OCI-M2 (cell line): ENCODE measurements around the gene LCLAT1.
"Not testable (repeated sequence)": the region's sequence is repeated elsewhere in the genome, so short reads cannot be mapped to it uniquely, and the experiment has no call there.

Experiments used
- DNase-seq: peaks from one replicate; lab custom pipeline; 2025; ENCODE audit not compliant: unreplicated experiment; lab: John Stamatoyannopoulos, UW

The LCLAT1 gene

GRCh38 chr2:30584116-30584515 lies 137.1 kb downstream of the LCLAT1 start:
- DNase-seq = no peak

DNA sequence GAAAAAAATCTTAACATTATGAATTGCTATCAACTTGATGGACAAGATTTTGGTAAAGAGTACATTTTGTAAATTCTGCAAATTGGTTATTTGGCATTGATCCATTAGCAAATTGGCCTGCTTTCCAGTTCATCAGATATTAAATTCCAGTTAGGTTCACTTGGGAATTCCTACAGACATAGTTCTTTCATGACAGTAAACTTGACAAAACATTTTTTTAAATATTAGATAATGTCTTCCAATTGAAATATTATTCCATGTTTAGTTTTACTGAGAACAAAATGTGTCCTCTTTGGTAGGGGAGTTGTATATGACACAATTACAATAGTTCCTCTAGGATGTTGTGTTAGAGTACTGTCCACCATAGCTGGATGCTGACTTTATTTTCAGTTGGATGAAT lies 141.9 kb downstream of the LCLAT1 start:
- DNase-seq = no peak

- no peak for DNase-seq
These were observed 143.4 kb downstream of the LCLAT1 start for GRCh38 chr2:30590407-30590806.

DNA sequence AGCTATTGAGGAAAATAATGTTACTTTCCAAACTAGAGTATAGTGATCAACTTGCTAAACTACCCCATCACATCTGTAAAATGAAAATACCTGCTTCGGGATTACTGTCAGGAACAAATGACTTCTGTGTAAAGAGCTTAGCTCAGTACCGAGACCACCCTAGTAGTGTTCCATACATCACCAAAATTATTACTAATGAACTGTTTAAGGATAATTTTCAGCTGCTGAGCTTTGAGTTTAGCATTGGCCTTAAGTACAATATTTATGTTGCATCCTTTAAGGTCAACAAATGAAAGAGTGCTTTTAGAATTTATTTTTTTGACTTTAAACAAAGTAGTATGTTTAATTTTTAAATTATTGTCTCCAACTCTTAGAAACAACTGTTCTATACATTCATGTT lies 144.1 kb downstream of the LCLAT1 start:
- DNase-seq = no peak

DNA sequence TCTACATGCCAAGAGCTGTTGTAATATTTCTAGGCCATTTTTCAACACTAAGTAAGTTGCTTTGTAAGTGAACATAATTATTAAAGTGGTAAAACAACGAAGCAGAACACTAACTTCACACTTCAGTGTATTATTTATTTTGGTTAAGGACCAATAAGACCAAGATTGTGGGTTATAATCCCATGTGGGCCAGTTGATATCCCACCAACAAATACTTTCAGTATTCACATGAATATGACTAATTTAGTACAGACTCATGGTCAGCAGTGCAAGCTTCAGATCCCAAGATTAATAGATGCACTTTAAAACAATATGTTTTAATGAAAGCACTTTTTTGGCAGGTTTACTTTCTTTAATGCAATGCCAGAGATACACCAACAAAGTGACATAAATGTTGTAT lies 154.3 kb downstream of the LCLAT1 start:
- DNase-seq = no peak

GRCh38 chr2:30605197-30605596 lies 158.2 kb downstream of the LCLAT1 start:
- DNase-seq = no peak

DNA sequence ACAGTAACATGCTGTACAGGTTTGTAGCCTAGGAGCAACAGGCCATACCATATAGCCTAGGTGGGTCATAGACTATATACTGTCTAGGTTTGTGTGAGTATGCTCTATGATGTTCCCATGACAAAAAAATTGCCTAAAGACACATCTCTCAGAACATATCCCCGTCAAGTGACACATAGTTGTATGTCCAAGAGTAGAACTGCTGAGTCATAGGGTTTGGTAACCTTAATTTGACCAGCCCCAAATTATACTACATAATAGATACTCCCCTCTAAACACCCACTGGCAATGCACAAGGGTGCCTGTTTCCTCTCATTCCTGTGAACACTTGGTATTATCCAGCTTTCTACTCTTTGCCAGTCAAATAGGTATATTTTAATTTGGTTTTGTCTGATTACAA lies 161.6 kb downstream of the LCLAT1 start:
- no peak for DNase-seq

DNA sequence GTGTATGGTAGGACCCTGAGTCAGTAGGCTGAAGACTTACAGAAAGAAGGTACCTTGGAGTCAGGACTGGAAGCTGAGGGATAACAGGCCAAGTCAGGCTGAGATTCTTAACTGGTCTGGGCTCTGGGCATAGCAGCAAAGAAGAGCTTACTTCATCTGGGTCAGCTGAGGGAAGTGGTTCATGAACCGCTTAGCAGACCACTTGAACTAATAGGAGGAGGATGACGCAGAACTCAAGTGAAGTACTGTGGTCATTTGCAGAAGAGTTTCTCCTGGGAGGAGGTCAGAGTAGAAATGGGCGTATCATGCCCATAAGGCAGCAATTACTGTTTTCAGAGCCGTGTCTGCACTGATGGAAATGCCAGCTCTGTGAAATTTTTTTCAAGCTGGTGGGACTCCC lies 164.5 kb downstream of the LCLAT1 start:
- DNase-seq = no peak

DNA sequence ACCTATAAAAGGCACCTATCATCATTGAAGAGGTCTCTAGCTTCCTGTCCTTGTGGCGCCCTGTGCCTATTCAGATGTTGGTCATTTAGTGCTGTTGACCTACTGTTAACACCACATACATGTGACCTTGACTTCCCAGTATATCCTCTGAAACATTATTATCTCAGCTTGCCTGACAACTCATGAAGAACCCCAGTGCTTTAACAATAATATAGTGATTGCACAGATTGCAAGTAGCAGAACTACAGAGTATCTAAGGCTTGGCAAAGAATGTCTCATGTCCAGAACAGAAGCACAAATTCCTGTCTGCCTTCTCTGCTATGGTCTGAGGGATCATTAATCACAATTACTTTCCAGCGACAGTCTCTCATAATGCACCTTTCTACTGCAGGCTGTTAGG lies 165.3 kb downstream of the LCLAT1 start:
- no peak for DNase-seq

GRCh38 chr2:30613001-30613400 lies 166.0 kb downstream of the LCLAT1 start:
- DNase-seq = no peak

DNA sequence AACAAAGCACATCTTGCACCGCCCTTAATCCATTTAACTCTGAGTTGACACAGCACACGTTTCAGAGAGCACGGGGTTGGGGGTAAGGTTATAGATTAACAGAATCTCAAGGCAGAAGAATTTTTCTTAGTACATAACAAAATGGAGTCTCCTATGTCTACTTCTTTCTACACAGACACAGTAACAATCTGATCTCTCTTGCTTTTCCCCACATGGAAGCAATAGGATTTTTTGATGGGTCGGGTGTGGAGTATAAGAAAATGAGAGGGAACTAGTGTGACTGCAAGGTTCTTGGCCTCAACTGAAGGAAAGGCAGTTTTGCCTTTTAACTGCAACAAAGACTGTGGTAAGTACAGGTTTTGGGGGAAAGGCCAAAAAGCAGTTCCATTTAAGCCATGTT lies 167.2 kb downstream of the LCLAT1 start:
- DNase-seq = not testable (repeated sequence)

DNA sequence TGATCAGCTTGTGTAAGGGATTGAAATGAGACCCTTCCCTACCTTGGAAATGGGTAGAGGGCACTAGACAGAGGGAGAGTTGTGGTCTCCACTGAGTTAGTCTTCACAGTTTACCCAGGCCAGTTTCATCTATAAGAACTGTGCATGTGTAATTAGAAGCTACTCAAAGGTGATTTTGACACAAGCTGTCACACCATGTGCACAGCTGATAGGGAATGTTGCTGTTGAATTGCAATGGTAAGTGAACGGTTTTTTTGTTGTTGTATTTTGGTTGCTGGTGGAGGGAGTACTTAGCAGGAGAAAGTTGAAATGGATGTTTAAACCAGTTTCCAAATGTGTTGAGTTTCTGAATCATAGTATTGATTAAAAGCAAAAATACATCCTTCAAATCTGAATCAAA lies 168.9 kb downstream of the LCLAT1 start:
- no peak for DNase-seq

- no peak for DNase-seq
These were observed 173.1 kb downstream of the LCLAT1 start for GRCh38 chr2:30620102-30620501.

- DNase-seq = no peak
These were observed 174.8 kb downstream of the LCLAT1 start for GRCh38 chr2:30621836-30622235.

GRCh38 chr2:30622452-30622851 lies 175.4 kb downstream of the LCLAT1 start:
- no peak for DNase-seq

- no peak for DNase-seq
These were observed 178.2 kb downstream of the LCLAT1 start for GRCh38 chr2:30625276-30625675.

- no peak for DNase-seq
These were observed 178.7 kb downstream of the LCLAT1 start for GRCh38 chr2:30625701-30626100.

DNA sequence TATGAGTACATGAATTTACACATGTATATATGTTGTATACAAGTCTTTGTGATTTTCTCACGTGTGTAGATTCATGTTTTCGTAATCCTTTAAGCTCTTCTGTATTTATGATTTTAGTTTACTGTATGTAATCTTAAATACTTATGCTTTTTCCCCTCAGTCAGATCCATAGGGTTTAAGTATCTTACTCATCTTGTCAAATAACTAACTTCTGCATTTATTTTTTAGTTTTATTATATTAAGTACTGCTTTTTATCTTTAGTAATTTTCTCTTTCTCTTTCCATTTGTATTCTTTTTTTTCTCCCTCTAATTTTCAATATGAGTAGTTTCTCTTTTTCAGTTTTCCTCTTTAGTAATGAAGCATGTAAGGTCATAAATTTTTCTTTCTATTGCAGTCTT lies 179.4 kb downstream of the LCLAT1 start:
- no peak for DNase-seq

GRCh38 chr2:30627151-30627550 lies 180.1 kb downstream of the LCLAT1 start:
- DNase-seq = no peak

GRCh38 chr2:30628341-30628740 lies 181.3 kb downstream of the LCLAT1 start:
- DNase-seq = no peak

- DNase-seq = no peak
These were observed 182.8 kb downstream of the LCLAT1 start for GRCh38 chr2:30629866-30630265.

DNA sequence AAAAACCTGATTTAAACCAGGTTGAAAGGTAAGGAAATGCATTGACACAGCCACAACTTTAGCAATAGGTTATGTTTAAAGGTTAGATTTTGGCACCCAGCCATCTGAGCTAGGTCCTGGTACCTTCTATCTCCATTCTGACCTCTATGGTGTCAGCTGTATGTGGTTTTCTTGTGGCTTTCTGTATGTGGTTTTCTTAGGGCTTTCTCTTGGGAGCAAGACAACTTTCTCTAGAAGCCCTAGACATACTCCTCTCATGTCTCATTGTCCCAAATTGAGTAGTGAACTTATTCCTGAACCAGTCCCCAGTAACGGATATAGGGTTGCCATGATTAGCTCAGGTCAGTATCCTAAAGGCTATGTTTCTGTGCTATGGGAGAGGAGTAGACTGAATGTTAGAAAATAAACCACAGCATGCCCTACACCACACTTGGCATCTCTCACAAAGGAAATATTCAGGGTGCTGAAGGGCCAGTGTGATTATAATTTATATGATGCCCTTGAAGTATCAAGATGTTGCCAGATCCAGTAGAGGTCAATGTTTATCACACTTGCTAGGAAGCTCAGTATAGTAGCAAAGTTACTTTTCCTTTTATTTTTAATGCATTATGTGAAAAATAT lies 184.1 kb downstream of the LCLAT1 start:
- no peak for DNase-seq

DNA sequence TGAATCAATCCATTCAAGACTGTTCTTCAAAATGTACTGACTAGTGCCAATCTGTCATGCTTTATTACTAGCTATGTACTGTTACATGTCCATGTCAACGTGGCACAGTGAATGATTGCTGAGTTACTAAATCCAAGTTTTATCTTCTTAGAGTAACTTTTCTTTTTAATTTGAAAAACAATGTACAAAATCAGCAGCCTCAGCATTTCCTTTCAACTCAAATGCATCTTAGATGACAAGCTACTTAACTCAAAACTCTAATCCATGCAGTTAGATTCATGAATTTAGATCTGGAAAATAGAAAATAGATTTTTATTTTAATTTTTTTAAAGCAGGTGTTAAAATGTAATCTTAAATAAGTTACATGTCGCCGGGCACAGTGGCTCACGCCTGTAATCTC lies 186.0 kb downstream of the LCLAT1 start:
- no peak for DNase-seq

GRCh38 chr2:30636311-30636710 lies 189.3 kb downstream of the LCLAT1 start:
- no peak for DNase-seq
